ENCODE measurements around the gene C2orf74. TPM values are rescaled to one million over a fixed set of nuclear protein-coding genes. Genes with fewer than 3 reads are reported as not detected.
A peak's percentile ranks its signal among the peaks of the same experiment; 100 is the strongest.

The C2orf74 gene
- total and polyA plus RNA-seq, 9 of the 15 experiments (the other 6 are each of a cell fraction or from before 2014, with no cell fraction given) = not detected

DNA sequence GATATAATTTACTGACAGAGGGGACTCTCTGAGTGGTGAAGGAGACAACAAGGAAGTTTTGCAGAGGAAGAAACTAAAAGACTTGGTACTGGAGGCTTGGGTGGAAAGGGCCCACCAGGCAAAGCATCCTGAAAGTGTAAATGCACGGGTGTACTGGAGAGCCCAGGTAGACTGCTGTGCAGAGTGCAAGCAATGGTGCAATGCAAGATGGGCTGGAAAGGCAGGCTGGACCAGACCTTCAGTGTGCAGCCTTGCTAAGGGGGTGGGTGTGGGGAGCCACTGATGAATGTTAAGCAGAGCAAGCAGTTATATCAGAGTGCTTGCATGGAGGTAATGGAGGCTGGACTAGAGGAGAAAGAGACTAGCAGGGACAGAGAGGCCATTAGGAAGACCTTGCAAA, 10.7 kb downstream of the C2orf74 start:
- no peaks in the 10 kb centered on the region for H3K27me3 ChIP-seq (ENCODE audit: control insufficient read depth in 2 of 2, insufficient read depth in 2 of 2, low read length in 2 of 2)
- no peaks in the 10 kb centered on the region for H3K9me3 ChIP-seq (replicated peaks; ENCODE audit: control insufficient read depth, insufficient read depth, low read depth, low read length)
- FAIRE-seq (no peak), DNase-seq (ENCODE audit: extremely low read depth in 1 of 4, low spot score in 3 of 4) (no peak), ATAC-seq (no peak)
- no peak overlapping the region for H2AFZ ChIP-seq (ENCODE audit: low read depth, low read length)
- peaks cover 6 to 17% of the 10 kb centered on the region in 2 experiments; a peak in 4 of 5 replicates for H3K4me1 ChIP-seq (replicated peaks in 1 of 2; ENCODE audit: control insufficient read depth in 2 of 2, insufficient read depth in 2 of 2, low read length in 2 of 2)
- H3K9me1 ChIP-seq (ENCODE audit: control insufficient read depth, insufficient read depth, low read length) = no peaks in the 10 kb centered on the region
- intact Hi-C loops (cut with micrococcal nuclease) (loop anchor here (10.0 kb wide), 1 partner anchor 288 kb away; the partner anchor contains the start of gene REL), in situ Hi-C loops (cut with MboI) (no loop called here)
- WGBS (ENCODE audit: insufficient coverage, low coverage, missing lambda C conversion rate) = 0% methylated on average over 1 of the region's 1 CpG
- H3K9ac ChIP-seq (ENCODE audit: insufficient read depth in 1 of 2, low read depth in 2 of 2, low read length in 2 of 2) = peak overlapping the region in 1 of 2 experiments; percentile 39; a peak in 1 of 4 replicates
- no peaks in the 10 kb centered on the region for H3K36me3 ChIP-seq (ENCODE audit: control insufficient read depth, insufficient read depth, low read length)
- H3K27ac ChIP-seq (ENCODE audit: extremely low read depth, low read depth, low read length) = no peak overlapping the region
- H4K20me1 ChIP-seq (replicated peaks; ENCODE audit: control insufficient read depth, insufficient read depth, low read length) = no peaks in the 10 kb centered on the region
- peaks cover 4% of the 10 kb centered on the region for H3K79me2 ChIP-seq (ENCODE audit: control insufficient read depth, insufficient read depth, low read length)
- H3K4me2 ChIP-seq (ENCODE audit: insufficient read depth, low read length) = no peak overlapping the region
- no TSS peak for BruUV-seq (replicated peaks)
- ChIA-PET CTCF (ENCODE audit: low intra/inter-chr PET ratio) (no interaction called here), POLR2A (interaction anchor here (1.2 kb wide), 1 partner anchor 11 kb away, joined by 4 read pairs; the partner anchor contains the start of gene C2orf74)
- no peak overlapping the region for H3K4me3 ChIP-seq
- TF ChIP-seq BRD4 (IDR thresholded peaks at IDR 0.05) (no peak), CC2D1A (IDR thresholded peaks at IDR 0.05) (no peak), BHLHE40 (IDR thresholded peaks at IDR 0.05; ENCODE audit: low read length) (no peak), ZBED1 (IDR thresholded peaks at IDR 0.05) (no peak), MTA3 (IDR thresholded peaks at IDR 0.05; ENCODE audit: borderline replicate concordance) (no peak), EWSR1 (IDR thresholded peaks at IDR 0.05; ENCODE audit: borderline replicate concordance, low read depth, partially characterized antibody) (no peak), FOXK2 (conservative IDR thresholded peaks at IDR 0.05 in 1 of 2, IDR thresholded peaks at IDR 0.05 in 1 of 2; ENCODE audit: low read depth in 2 of 2) (no peak), ZNF717 (CRISPR knock-in tag; IDR thresholded peaks at IDR 0.05) (no peak), NKRF (IDR thresholded peaks at IDR 0.05; ENCODE audit: borderline replicate concordance) (no peak), ZNF280B (CRISPR knock-in tag; IDR thresholded peaks at IDR 0.05) (no peak), CBX5 (IDR thresholded peaks at IDR 0.05; ENCODE audit: borderline replicate concordance, low read depth) (no peak), ZEB2 (IDR thresholded peaks at IDR 0.05) (no peak), DDX20 (tag; IDR thresholded peaks at IDR 0.05; ENCODE audit: low read depth) (no peak), ZNF507 (tag; conservative IDR thresholded peaks at IDR 0.05) (no peak), NCOA4 (IDR thresholded peaks at IDR 0.05; ENCODE audit: partially characterized antibody) (no peak)
- TF ChIP-seq, protein P1, sequence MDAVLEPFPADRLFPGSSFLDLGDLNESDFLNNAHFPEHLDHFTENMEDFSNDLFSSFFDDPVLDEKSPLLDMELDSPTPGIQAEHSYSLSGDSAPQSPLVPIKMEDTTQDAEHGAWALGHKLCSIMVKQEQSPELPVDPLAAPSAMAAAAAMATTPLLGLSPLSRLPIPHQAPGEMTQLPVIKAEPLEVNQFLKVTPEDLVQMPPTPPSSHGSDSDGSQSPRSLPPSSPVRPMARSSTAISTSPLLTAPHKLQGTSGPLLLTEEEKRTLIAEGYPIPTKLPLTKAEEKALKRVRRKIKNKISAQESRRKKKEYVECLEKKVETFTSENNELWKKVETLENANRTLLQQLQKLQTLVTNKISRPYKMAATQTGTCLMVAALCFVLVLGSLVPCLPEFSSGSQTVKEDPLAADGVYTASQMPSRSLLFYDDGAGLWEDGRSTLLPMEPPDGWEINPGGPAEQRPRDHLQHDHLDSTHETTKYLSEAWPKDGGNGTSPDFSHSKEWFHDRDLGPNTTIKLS (IDR thresholded peaks at IDR 0.05; ENCODE audit: borderline replicate concordance, low read depth) = no peak
- TF ChIP-seq, protein P2, sequence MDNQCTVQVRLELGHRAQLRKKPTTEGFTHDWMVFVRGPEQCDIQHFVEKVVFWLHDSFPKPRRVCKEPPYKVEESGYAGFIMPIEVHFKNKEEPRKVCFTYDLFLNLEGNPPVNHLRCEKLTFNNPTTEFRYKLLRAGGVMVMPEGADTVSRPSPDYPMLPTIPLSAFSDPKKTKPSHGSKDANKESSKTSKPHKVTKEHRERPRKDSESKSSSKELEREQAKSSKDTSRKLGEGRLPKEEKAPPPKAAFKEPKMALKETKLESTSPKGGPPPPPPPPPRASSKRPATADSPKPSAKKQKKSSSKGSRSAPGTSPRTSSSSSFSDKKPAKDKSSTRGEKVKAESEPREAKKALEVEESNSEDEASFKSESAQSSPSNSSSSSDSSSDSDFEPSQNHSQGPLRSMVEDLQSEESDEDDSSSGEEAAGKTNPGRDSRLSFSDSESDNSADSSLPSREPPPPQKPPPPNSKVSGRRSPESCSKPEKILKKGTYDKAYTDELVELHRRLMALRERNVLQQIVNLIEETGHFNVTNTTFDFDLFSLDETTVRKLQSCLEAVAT (IDR thresholded peaks at IDR 0.05) = no peak
